Psoas muscle (tissue), 8 donors: ENCODE results near the gene CTNND2. TPM values are rescaled to one million over a fixed set of nuclear protein-coding genes. Genes with fewer than 3 reads are reported as not detected.

ENCODE experiments used
- ATAC-seq, 4 donors: fragments of 200-7000 bp; cut with Tn5 transposase; one replicate each; pipeline ENCODE4 v1.9.1; 2020; ENCODE audit warnings: moderate library complexity in 3 of 4, mild to moderate bottlenecking in 2 of 4
- DNase-seq, 2 donors: peaks; one replicate each; pipeline ENCODE4 v3.0.0-alpha.2; 2020
- H3K27ac ChIP-seq: fragments of 200-600 bp; one replicate; pipeline ENCODE4 v1.8.0; 2022
- H3K27me3 ChIP-seq, 3 donors: fragments of 200-600 bp in 1 of 3; one replicate each; pipeline versions ENCODE4 v1.6.1 to v1.8.0; 2013 to 2022; ENCODE audit warnings: low read length in 2 of 3, mild to moderate bottlenecking in 2 of 3, moderate library complexity in 1 of 3; ENCODE audit not compliant: insufficient read depth in 3 of 3
- H3K36me3 ChIP-seq, 2 donors: fragments of 200-600 bp in 1 of 2; one replicate each; pipeline versions ENCODE4 v1.6.1 to v1.8.0; 2013 to 2022; ENCODE audit warnings: low read depth in 1 of 2, mild to moderate bottlenecking in 1 of 2, moderate library complexity in 1 of 2; ENCODE audit not compliant: insufficient read depth in 1 of 2
- H3K4me1 ChIP-seq: fragments of 200-600 bp; one replicate; pipeline ENCODE4 v1.8.0; 2022
- H3K4me3 ChIP-seq: fragments of 200-600 bp; one replicate; pipeline ENCODE4 v1.8.0; 2022; ENCODE audit warnings: mild to moderate bottlenecking
- H3K9me3 ChIP-seq: fragments of 200-600 bp; one replicate; pipeline ENCODE4 v1.8.0; 2022
- WGBS, 3 donors: extraction: QIAGEN DNeasy Blood & Tissue Kit; methylation state at CpG; one replicate each; pipeline versions ENCODE4 v1.1.6 to v1.1.7; 2013; 5-methylcytosine and 5-hydroxymethylcytosine counted together
- intact Hi-C, 2 donors: fragments of 100-400 bp; cut with DNase I; formaldehyde crosslinking; loops; one replicate each; pipeline versions ENCODE4 v1.11.0 to v1.14.2; 2022
- polyA plus RNA-seq, 3 donors: library from polyadenylated mRNA; stranded (reverse); fragments of 200-250 nt; gene quantifications; one replicate each; pipeline ENCODE4 v1.2.3, GENCODE V29; 2013
- total RNA-seq, 4 donors: library from RNA; stranded (reverse); fragmentation: NEBNext Ultra II Directional in 2 of 4; extraction: Animal tissue kit (Norgen Biotek cat#: 25700) in 2 of 4; gene quantifications; one replicate each; pipeline versions ENCODE4 v1.2.1 to v1.2.4, GENCODE V29; 2021 to 2023
- TF ChIP-seq, protein P1 (sequence below): fragments of 200-600 bp; IDR thresholded peaks from one replicate; pipeline ENCODE4 v1.8.0; 2022; ENCODE audit warnings: antibody characterized with exemption
- donor health status: healthy with polysubstance abuse.
- donor health status: DM: no; HTN: no; CAD: no; lungs with moderate emphysema.
- donor health status: Bipolar disorder and iron deficiency.
- donor health status: healthy.
- donor health status: DM: yes; HTN: yes; CAD: no.
- donor health status: DM: no; HTN: no; CAD: no.
- donor health status: DM: no; HTN: no; CAD: no.
- donor health status: DM: yes; HTN: yes; CAD: no.

Gene CTNND2
- total and polyA plus RNA-seq, 7 donors = 0.09 to 0.14 (median 0.13) TPM; not detected in 4

DNA sequence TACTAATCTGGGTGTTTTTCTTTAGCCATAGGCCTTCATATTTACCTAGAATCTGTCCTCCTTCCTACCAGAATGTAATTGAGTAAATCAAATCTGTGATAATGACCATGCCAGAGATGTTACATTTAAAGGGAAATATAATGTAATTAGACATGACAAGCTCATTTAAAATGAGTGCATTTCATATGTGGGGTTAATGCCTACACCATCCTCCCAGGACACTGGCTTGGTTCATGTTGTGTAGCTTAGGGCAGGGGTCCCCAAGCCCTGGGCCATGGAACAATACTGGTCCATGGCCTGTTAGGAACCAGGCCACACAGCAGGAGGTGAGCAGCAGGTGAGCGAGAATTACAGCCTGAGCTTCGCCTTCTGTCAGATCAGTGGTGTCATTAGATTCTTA lies 866.3 kb downstream of the CTNND2 start:
- Histone ChIP-seq H3K9me3 (no peaks in the 10 kb centered on the region), H3K4me3 (no peak overlapping the region), H3K27ac (no peak overlapping the region), H3K36me3 (no peaks in the 10 kb centered on the region), H3K27me3 (peaks cover 0 to 1% (median 0%) of the 10 kb centered on the region in 3 donors), H3K4me1 (no peaks in the 10 kb centered on the region)
- WGBS, 3 donors = 88 to 91% (median 91%) methylated on average over 2 of the region's 2 CpGs
- TF ChIP-seq, protein P1, sequence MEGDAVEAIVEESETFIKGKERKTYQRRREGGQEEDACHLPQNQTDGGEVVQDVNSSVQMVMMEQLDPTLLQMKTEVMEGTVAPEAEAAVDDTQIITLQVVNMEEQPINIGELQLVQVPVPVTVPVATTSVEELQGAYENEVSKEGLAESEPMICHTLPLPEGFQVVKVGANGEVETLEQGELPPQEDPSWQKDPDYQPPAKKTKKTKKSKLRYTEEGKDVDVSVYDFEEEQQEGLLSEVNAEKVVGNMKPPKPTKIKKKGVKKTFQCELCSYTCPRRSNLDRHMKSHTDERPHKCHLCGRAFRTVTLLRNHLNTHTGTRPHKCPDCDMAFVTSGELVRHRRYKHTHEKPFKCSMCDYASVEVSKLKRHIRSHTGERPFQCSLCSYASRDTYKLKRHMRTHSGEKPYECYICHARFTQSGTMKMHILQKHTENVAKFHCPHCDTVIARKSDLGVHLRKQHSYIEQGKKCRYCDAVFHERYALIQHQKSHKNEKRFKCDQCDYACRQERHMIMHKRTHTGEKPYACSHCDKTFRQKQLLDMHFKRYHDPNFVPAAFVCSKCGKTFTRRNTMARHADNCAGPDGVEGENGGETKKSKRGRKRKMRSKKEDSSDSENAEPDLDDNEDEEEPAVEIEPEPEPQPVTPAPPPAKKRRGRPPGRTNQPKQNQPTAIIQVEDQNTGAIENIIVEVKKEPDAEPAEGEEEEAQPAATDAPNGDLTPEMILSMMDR = no peak
- intact Hi-C loops = no loop called here
- ATAC-seq (no peak), DNase-seq (no peak)

GRCh38 chr5:11037080-11037479 lies 867.2 kb downstream of the CTNND2 start:
- 56 to 64% (median 59%) methylated on average over 6 of the region's 6 CpGs for WGBS, 3 donors
- Histone ChIP-seq H3K4me3 (no peak overlapping the region), H3K4me1 (no peaks in the 10 kb centered on the region), H3K36me3 (no peaks in the 10 kb centered on the region), H3K27me3 (peaks cover 0 to 1% (median 0%) of the 10 kb centered on the region in 3 donors), H3K27ac (no peak overlapping the region), H3K9me3 (no peaks in the 10 kb centered on the region)
- intact Hi-C loops = no loop called here
- no peak for DNase-seq
- ATAC-seq = no peak
- TF ChIP-seq, protein P1 = no peak

GRCh38 chr5:11030671-11031070 lies 873.6 kb downstream of the CTNND2 start:
- intact Hi-C loops = no loop called here
- Histone ChIP-seq H3K27ac (no peak overlapping the region), H3K36me3 (no peaks in the 10 kb centered on the region), H3K27me3 (no peaks in the 10 kb centered on the region), H3K9me3 (no peaks in the 10 kb centered on the region), H3K4me1 (no peaks in the 10 kb centered on the region), H3K4me3 (no peak overlapping the region)
- TF ChIP-seq, protein P1 = no peak
- DNase-seq = no peak
- ATAC-seq = no peak

DNA sequence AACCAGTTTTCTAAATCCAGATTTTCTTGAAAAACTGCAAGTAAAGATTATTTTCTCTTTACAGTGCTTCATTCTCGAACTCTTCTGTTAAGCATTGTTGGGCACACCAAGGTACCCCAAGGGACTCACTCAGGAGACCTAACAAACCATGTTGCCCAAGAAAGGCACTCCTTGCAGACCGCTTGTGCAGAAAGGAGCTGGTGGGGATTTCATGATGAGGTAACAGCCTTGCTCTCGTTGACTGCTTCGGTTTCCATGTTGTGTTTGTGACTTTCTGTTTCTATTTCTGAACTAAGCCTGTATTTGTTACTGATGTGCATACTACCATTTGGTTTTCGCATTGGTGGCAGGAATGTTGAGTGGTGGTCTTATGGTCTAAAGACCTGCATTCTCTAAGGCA lies 876.6 kb downstream of the CTNND2 start:
- H3K27ac ChIP-seq = no peak overlapping the region
- ATAC-seq = no peak
- no peaks in the 10 kb centered on the region for H3K9me3 ChIP-seq
- no peaks in the 10 kb centered on the region for H3K27me3 ChIP-seq
- WGBS, 3 donors = 72 to 83% (median 76%) methylated on average over 5 of the region's 5 CpGs
- DNase-seq = no peak
- no peaks in the 10 kb centered on the region for H3K4me1 ChIP-seq
- H3K36me3 ChIP-seq = no peaks in the 10 kb centered on the region
- TF ChIP-seq, protein P1 = no peak
- intact Hi-C loops = no loop called here
- no peak overlapping the region for H3K4me3 ChIP-seq

DNA sequence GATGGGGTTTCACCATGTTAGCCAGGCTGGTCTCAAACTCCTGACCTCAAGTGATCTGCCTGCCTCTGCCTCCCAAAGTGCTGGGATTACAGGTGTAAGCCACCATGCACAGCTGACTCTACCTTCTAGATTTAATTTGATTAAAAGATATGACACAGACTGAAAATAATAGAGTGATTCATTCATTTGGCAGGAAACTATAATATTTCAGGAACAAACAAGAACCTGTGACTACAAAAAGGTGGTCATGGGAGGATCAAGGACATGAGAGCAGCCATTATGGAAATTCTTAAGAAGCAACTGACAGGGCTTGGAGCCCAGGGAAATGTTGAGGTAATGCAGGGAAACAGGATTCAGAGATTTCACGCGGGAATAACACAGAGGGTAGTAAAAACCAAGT lies 877.7 kb downstream of the CTNND2 start:
- no peak overlapping the region for H3K4me3 ChIP-seq
- H3K36me3 ChIP-seq = no peaks in the 10 kb centered on the region
- TF ChIP-seq, protein P1 = no peak
- no peaks in the 10 kb centered on the region for H3K9me3 ChIP-seq
- no peaks in the 10 kb centered on the region for H3K4me1 ChIP-seq
- intact Hi-C loops = no loop called here
- no peak overlapping the region for H3K27ac ChIP-seq
- no peak for DNase-seq
- no peaks in the 10 kb centered on the region for H3K27me3 ChIP-seq
- 88 to 90% (median 89%) methylated on average over 2 of the region's 2 CpGs for WGBS, 3 donors
- no peak for ATAC-seq
